IgD-negative memory B cell (primary cell): ENCODE data around the gene LTC4S. TPM values are rescaled to one million over a fixed set of nuclear protein-coding genes. Genes with fewer than 3 reads are reported as not detected.

Experiments
- H3K27ac Mint-ChIP-seq, 3 donors: one replicate each; pipeline ENCODE4 v1.8.0; 2020 to 2022; ENCODE audit warnings: mild to moderate bottlenecking in 3 of 3, mixed read lengths in 3 of 3, moderate library complexity in 1 of 3
- H3K27me3 Mint-ChIP-seq: one replicate; pipeline ENCODE4 v1.8.0; 2021; ENCODE audit warnings: mixed read lengths
- H3K36me3 Mint-ChIP-seq: one replicate; pipeline ENCODE4 v1.8.0; 2020; ENCODE audit warnings: mild to moderate bottlenecking, mixed read lengths
- H3K4me1 Mint-ChIP-seq, 3 donors: one replicate each; pipeline ENCODE4 v1.8.0; 2020 to 2022; ENCODE audit warnings: mixed read lengths in 3 of 3, mild to moderate bottlenecking in 1 of 3
- H3K4me3 Mint-ChIP-seq, 4 donors: one replicate each; pipeline ENCODE4 v1.8.0; 2020 to 2022; ENCODE audit warnings: mild to moderate bottlenecking in 4 of 4, mixed read lengths in 4 of 4, moderate library complexity in 3 of 4
- H3K9me3 Mint-ChIP-seq, 3 donors: one replicate each; pipeline ENCODE4 v1.8.0; 2020 to 2021; ENCODE audit warnings: mixed read lengths in 3 of 3, mild to moderate bottlenecking in 1 of 3
- polyA plus RNA-seq: library from polyadenylated mRNA; unstranded; fragments of 300-500 nt; fragmentation: Illumina TruSeq; gene quantifications from one replicate; pipeline ENCODE4 v1.2.3, GENCODE V29; 2021

The LTC4S gene
- polyA plus RNA-seq, 1 donor from 2014 or later = 0.80 TPM

DNA sequence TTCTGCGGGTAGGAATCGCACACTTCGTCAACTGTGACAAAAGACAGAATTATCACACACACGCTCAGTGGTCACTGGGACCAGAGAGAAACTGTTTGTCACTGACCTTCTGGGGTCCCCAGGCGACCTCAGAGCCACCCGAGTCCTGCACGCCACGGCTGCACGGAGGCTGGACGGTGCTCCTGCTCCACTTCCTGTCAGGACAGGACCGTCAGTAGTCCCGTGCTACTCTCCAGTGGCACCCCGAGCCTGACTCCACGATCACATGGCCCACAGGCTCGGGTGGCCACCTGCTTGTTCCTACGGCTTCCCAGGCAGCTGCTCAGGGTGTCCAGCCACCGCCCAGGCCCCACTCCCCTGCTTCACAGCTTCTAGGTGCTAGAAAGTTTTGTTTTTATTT is 47.0 kb downstream of the LTC4S start:
- Mint-ChIP-seq H3K36me3 (peaks cover 7% of the 10 kb centered on the region), H3K27me3 (no peaks in the 10 kb centered on the region), H3K4me1 (peaks cover 3 to 10% (median 5%) of the 10 kb centered on the region in 3 donors), H3K27ac (no peak overlapping the region), H3K9me3 (peaks cover 0 to 4% (median 0%) of the 10 kb centered on the region in 3 donors), H3K4me3 (no peak overlapping the region)

DNA sequence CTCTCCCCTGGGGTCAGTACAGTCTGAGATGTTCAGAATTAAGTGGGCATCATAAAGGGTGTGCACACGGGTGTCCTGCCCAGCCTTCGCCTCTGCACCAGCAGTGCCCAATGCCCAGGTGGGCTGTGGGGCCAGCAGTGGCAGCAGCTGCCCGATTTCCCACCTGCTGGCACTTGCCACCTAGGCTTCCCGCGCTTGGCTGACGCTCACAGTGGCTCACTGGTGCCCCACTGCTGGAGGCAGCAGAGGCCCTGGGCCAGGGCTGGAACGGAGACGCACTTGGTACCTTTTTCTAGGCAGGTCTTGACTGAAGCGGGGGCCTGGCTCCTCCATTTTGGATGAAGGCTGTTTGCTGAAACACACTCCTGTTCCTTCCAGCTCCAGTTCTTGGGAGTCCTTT is 47.8 kb downstream of the LTC4S start:
- no peaks in the 10 kb centered on the region for H3K27me3 Mint-ChIP-seq
- H3K4me3 Mint-ChIP-seq = no peak overlapping the region

More for the DNA sequence above, 47.8 kb downstream of the LTC4S start:
- H3K27ac Mint-ChIP-seq = peak overlapping the region in 1 of 3 donors; percentile 45
- H3K9me3 Mint-ChIP-seq = peaks cover 0 to 4% (median under 1%) of the 10 kb centered on the region in 3 donors
- peaks cover 10% of the 10 kb centered on the region for H3K36me3 Mint-ChIP-seq
- peaks cover 1 to 6% (median 5%) of the 10 kb centered on the region in 3 donors for H3K4me1 Mint-ChIP-seq

Other genes starting within 250 kb of the LTC4S start
- gene RUFY1, start 243.4 kb upstream of the LTC4S start, polyA plus RNA-seq = 53.7 TPM
- gene HNRNPH1, start 170.3 kb upstream of the LTC4S start, polyA plus RNA-seq = 116 TPM
- gene CBY3, start 113.0 kb upstream of the LTC4S start, polyA plus RNA-seq = 0.64 TPM
- gene CANX, start 95.0 kb upstream of the LTC4S start, polyA plus RNA-seq = 147 TPM
- gene MAML1, start 61.2 kb upstream of the LTC4S start, polyA plus RNA-seq = 4.7 TPM
- gene MGAT4B, start 12.9 kb downstream of the LTC4S start, polyA plus RNA-seq = 12.0 TPM
- gene SQSTM1, start 26.9 kb downstream of the LTC4S start, polyA plus RNA-seq = 225 TPM
- 26.2 TPM for gene MRNIP, start 64.8 kb downstream of the LTC4S start, polyA plus RNA-seq
- gene TBC1D9B, start 113.9 kb downstream of the LTC4S start, polyA plus RNA-seq = 57.2 TPM